GM21786 (cell line): Measurements from ENCODE around the gene METTL6.
"Not testable (repeated sequence)": the region's sequence is repeated elsewhere in the genome, so short reads cannot be mapped to it uniquely, and the experiment has no call there.

ENCODE experiments used
- ATAC-seq: cut with Tn5 transposase; IDR thresholded peaks from one replicate; pipeline ENCODE4 v1.9.1; 2021; ENCODE audit not compliant: unreplicated experiment

METTL6 gene

DNA sequence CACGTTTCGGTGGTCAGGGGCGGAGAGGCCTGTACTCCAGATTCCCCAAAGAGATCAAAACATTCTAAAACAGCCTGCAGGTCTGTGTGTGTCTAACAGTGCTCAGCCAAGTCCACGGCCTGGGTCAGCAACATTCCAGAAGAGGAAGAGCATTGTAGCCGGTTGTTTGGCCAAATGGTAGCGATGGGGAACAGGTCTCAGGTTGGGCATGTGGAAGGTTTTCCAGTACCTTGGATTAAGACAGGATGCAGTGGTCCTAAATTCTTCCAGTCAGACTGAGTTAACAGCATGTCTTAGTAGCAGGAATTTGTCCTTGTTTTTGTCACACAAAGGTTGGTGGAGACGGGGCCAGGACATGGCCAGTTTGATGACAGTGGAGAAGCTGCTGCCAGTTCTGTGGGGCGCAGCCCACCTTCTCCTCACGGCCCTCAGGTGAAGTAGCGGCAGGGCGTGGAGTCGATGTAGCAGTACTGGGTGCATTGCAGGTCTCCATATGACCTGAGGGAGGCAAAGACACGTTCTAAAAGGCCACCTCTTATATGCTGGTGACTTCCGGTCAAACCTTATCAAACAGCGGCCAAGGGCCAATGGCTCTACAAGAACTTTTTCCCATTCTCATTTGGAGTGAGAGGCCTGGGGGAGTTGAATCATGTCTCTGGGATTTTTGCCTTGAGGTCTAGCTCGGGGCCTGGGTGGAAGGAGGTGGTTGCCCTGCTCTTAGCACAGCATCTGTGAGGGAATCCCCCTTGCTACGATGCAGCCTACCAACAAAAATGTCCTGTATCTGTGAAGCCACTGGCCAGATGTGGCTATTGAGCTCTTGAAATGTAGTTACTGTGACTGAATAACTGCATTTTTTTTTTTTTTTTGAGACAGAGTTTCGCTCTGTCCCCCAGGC, 24.1 kb upstream of the METTL6 start:
- ATAC-seq = no peak

DNA sequence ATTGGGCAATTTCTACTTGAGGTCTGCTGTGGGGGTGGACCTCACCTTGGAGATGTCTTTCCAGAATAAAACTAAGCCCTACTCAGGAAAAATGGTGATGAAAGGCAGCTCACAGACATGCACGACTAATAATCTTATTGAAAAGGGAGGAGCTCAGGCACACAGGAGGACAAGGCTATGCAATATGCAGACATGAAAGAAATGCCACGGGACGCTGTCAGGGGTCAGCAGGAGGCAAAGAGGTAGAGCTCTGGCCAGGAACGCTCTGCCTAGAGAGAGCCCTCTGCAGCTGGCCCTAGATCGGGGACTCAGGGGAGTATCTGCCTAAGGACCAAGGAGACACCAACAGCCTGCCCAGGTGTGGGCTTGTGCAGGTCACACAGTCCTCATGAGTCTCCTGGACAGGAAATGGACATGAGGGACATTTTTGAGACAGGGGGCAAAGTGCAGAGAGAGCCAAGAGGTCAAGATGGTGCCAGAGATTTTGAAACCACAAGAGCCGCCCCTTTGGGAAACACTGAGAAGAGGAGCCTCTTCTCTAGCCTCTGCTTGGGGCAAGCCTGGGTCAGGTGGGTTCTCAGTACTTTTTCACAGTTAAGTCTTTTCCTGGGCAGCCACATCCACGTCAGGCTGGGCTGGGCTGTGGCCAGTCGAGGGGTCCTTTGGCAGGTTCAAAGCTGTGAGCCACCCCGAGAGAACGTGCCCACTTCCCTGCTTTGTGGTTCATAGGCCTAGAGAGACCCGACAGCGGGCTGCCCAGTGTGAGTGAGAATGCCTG, 23.3 kb upstream of the METTL6 start:
- no peak for ATAC-seq

DNA sequence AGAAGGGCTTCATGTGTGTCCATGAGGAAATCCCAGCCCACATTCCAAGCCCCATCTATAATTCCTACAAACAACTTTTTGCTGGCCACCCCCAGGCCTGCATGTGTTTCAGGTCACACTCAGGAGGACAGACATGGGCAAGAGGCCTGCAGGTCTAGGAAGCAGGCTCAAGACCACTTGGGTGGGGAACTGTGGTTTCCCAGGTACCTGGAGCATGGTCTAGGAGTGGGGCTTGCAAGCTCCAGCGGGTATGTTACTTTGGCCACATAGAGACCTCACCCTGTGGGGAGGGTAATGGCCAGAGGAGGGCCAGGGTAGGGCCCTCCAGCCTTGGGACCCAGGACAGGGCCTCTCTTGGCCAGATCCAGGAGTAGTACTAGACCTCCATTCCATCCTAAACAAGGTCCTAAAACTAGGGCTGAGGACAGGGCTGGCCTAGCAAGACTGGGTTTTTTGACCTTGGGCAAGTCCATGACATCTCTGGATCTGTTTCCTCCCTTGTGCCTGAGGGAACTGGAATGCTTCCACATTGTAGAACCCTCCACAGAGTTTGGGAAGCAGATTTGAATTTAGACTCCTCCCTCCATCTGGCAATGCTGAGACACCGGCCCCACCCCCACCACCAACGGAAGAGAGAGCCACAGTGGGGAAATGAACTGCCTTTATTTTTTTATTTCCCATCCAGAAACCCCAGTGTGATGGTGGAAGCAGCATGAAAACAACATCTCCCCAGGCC, 22.3 kb upstream of the METTL6 start:
- ATAC-seq = no peak

DNA sequence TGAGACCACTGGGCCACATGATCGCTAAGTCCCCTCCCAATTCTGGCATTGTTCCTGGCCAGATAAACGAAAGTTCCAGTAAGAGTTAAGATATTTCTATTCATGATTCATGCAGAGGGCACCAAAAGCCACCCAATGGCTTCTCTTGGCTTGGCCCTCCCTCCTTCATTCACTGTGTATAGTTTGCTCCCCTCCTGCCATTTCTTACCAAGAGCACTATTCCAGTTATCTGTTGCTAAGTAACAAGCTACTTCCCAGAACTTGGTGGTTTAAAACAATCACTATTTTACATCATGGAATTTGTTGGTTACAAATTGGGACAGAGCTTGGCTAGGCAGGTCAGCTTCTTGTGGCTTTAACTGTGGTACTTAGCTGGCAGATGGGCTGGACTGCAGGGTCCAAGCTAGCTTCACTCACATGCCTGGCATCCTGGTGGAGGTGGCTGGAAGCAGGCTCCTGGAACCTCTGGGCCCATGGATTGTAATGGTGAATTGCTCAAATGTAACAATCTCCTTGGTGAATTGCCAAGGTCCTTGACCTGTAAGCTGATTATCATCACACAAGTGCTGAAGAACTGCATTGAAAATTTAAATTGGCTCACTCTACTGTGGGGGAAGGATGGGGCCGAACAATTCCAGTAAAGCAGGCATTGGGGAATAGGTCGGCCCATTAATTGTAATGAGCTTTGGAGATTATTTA, 16.6 kb upstream of the METTL6 start:
- no peak for ATAC-seq

DNA sequence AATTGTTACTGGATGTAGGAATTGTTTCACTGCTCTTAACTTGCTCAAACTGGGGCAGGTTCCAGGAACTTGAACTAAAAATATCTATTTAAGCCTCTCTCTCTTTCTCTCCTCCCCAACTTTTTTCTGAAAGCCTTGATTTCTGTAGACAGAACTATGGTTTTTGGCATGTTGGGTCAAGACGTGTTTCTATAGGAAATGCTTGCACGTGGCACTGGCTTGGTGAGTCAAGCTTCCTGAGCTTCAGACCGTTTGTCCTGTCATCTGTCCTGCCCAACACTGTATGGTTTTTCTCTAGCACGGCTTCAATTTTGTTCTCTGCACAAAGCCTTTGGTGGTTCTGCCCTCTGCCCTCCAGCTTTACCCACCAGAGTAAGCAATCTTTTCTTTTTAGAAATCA, 13.5 kb upstream of the METTL6 start:
- no peak for ATAC-seq

DNA sequence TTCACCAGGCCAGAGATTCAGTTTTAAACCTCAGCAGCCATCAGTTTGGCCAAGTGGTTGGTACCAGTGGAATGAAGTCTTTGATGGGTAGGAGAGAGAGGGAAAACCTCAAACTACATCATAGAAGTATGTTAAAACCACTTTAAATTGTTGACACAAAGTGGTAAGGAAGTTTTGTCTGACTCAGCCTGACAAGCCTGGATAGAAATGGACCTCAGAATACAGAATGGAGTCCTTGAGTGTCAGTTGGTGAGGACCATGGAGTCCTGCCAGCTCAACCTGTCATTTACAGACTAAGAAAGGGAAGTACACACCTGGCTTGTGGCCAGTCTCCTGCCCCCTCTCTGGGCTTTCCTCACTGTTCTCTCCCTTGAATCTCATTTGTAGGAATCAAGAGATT, 12.1 kb upstream of the METTL6 start:
- no peak for ATAC-seq

DNA sequence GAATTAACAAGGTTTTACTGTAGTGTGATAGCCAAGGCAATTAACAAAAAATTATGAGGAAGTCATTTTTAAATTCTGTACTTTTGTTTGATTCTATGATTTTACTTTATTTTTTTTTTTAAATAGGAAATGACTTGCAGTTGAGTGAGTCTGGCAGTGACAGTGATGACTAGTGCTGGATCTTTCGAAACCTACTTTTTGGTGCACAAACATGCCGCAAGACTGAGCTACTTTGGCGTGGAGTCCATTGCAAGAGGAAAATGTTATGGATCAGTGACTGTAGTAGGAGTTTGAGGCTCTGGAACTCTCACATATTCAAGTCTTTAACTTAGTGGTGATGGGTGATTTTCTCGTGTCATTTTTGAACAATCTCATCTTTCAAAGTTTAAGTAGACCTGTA, 11.6 kb upstream of the METTL6 start:
- ATAC-seq = no peak

DNA sequence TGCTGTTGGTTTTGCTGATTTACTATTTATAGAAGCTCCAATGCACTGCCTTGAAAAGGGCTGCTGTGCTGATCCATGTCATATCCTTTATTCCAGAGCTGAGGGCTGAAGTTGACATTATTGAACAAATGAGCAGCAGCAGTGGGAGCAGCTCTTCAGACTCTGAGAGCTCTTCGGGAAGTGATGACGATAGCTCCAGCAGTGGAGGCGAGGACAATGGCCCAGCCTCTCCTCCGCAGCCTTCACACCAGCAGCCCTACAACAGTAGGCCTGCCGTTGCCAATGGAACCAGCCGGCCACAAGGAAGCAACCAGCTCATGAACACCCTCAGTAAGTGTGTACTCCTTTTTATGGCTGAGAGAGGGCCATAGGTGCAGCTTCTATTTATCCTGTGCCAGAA, 8.9 kb upstream of the METTL6 start:
- ATAC-seq = no peak

DNA sequence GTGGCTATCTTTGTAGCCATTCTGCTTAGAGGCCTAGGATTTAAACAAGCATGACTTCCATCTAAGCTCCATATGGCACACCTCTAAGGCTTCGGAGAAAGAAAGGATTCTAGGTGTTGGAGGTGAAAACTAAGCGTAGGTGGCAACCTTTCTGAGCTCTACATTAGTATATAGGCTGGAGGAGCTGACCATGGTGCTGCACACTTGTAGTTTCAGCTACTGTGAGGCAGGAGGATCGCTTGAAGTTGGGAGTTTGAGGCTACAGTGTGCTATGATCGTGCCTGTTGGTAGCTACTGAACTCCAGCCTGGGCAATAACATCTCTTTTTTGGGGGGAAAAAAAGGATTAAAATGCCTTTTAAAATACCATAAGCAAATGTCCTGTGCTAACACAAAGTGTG, 7.4 kb upstream of the METTL6 start:
- no peak for ATAC-seq

DNA sequence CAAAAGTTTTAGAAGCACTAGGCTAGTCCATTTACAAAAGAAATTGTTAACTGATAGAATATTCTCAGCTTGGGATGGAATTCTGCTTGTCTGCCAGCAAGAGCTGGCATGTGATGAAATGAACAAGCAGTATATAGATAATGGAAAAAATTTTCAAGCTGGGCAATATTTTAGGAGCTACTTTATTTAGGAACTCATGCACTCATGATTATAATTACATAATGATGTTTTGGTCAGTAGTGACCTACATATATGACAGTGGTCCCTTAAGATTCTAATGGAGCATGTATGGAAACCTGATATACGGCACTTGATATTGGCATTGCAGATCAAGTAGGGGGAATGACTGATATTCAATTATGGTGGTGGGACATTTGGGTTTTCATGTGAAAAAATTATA, 6.2 kb upstream of the METTL6 start:
- no peak for ATAC-seq

DNA sequence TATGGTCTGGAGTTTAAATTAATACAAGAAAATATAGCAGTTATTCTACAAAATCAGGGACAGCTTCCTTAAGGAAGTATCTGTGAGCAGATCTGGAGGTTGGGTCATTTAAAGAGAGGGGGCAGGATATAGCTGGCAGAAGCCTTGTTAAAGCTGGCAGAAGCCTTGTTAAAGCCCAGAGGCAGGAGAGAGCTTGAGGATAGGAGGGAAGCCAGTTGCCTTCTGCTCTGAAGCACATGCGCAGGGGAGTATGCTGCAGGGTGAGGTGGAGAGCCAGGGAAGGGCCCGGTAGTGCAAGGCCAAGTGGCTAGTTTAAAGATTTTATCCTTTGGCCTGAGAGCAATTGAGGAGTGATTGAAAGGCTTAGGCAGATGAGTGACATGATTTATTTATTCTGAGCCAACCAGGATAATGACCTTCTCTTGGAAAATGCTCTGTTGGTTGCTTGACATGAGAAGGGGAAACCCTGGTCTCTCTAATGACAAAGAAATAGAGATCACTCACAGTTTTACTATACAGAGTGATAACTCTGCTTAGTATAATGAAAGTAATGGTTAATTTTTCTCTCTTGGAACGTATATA, 4.0 kb upstream of the METTL6 start:
- no peak for ATAC-seq

DNA sequence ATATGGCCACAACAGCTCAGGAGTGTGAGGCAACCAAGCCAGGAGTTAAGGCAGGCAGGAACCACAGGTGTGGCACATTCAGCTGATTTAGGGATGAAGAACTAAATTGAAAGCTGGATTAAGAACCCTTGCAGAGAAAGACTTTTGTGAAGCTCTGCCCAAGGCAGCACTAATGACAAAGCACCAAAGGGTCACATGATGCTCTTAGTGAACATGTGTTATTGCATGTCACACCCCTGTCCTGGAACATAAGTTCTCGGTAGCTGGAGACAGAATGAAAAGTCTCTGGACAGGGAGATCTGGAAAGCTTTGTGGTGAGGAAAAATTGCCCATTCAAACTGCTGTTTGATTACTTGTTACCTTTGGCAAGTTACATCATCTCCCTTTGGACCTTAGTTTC, 3.3 kb upstream of the METTL6 start:
- no peak for ATAC-seq

DNA sequence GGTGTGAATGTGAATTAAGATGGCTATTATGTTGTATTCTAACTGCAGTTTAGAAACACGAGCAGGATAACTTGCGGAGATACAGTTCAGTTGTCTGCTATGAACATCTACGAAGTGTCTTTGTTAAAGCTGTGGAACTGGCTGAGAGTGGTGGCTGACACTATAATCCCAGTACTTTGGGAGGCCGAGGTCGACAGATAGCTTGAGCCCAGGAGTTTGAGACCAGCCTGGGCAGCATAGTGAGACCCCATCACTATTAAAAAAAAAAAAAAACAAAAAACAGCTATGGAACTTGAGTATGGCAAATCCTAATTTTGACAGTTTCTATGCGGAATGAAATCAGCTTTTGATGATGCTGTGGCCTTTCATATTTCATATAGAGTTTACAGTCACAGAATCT, 1.7 kb upstream of the METTL6 start:
- ATAC-seq = no peak

DNA sequence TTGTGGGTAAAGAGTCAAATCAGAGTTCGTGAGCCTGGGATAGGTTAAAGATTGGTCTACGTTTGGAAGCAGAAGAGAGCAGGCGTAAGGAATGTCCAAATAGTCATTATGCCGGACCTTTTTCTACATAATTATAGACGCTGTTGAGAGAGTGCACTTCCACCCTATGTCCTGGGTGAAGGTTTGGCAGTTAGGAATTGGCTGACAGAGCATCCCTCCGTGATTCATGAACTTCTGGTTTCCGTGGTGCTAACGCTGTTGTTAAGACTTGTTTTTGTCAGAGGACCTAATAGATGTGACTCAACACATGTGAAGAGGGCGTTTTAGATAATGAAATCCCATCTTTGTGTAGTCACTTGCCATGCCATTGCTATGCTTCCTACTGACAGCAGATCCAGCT, 1.2 kb upstream of the METTL6 start:
- ATAC-seq = no peak

DNA sequence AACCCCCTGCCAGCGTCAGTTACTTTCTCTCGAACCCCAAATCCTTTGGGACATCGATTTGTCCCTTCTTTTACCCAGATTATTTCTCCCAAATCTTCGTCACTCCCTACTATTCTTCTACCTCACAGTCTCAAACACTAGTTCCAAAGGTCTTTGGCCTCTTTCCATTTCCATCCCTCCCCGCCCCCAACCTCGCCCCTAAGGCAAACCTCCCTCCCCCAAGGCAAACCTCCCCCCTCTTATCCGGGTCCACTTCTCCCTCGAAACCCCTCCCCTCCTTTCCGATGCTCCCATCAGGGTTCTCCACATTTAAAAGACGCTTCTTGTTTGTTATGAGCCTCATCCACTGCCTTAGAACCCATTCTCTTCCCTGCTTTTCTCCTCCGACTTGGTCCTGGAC, 637 bp upstream of the METTL6 start:
- no peak for ATAC-seq

DNA sequence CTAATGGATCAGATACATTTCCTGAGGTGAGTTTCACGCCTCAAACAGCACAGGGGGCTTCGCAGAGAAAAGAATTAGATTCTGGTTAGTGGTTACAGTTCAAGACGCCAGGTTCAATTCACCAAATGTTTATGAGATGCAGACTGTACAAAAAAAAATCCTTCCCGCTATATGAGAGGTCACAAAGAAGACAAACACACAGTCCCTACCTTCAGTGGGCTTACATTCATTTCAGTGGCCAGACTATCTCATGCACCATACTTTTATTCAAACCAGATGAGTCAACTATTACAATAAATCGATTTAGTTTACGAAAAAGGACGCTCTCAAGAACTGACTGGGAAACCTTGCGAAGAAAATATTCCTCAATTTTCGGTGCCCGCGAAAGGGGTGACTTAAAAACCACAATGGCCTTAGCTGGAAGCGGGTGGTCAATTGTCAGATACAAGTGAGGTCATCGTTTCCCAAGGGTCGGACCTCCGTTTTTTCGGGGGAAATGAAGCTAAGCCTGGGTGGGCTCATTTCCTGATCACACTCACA, 695 bp downstream of the METTL6 start:
- no peak for ATAC-seq

DNA sequence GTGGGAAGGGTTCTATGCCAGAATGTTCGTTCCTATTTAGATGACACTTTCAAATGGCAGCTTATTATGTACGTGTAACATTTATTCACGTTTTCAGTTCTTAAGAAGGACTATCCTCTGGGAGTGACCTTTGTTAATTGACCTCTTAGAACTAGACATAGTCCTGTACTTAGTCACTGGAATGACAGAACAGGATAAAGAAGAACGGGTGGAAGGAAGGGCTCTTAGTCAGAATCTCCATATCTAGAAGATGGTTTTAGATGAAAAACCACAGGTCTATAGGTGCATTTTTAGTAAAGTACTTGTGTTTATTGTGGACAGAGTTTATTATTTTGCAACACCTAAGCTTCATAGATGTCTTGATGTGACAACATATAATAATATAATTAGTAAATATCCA, 6.5 kb downstream of the METTL6 start:
- ATAC-seq = no peak

DNA sequence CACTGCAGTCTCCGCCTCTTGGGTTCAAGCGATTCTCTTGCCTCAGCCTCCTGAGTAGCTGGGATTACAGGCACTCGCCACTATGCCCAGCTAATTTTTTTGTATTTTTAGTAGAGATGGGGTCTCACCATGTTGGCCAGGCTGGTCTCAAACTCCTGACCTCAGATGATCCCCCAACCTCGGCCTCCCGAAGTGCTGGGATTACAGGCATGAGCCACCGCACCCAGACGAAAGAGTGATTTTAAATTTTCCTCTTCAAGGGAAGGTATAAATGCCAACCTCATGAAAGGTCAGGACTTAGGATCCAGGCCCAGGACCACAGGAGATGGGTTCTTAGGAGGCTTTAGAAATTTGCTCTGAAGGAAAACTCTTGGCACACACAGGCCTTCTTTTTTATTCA, 16.4 kb downstream of the METTL6 start:
- ATAC-seq = not testable (repeated sequence)

DNA sequence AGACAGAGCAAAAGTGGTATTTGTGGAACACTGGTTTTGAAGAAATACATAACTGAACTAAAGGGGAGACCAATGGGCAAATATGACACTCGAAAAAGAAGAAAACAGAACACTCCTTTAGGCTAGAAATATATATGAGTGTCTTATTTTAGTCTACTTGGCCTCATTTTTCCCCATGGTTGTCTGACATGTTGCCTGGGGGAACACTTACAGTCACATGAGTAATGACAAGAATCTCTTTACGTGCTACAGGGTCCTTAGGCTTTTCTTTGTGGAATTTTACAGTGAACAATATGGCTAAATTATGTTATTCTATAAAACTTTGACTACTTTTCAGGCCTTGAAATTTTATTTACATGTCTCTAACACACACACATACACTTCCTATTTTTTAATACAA, 17.6 kb downstream of the METTL6 start:
- no peak for ATAC-seq

DNA sequence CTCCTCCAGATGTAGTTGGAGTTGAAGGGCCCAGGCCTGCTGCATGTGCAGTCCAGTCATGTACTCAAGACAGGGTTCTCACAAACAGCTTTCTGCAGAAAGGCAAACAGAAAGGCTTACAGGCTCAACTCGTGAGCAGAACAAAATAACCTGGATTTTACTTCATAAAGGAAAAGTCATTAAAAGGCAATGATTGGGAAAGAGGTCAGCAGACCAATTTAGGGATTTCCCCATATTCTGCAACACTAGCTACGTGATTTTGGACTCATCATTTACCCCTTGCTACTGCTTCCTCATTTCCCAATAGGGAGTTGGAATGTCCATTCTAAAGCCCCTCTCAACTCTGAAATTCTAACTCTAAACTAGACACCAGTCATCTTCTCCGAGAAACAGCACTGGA, 18.1 kb downstream of the METTL6 start:
- ATAC-seq = no peak
